H9 (cell line): ENCODE data around the gene P2RY12. TPM values are rescaled to one million over a fixed set of nuclear protein-coding genes. Genes with fewer than 3 reads are reported as not detected.

ENCODE experiments used
- DNase-seq: peaks from one replicate; pipeline ENCODE4 v3.0.0-alpha.2; 2017
- H2AFZ ChIP-seq: one replicate; pipeline ENCODE4 v1.6.1; 2013; ENCODE audit warnings: mild to moderate bottlenecking, low read length, control low read depth, moderate library complexity
- H2AK5ac ChIP-seq: 2 replicates; pipeline ENCODE4 v1.6.1; 2013; ENCODE audit warnings: low read length, control low read depth, mixed read lengths; ENCODE audit not compliant: insufficient read length
- H2BK120ac ChIP-seq: one replicate; pipeline ENCODE4 v1.6.1; 2013; ENCODE audit warnings: low read depth, mild to moderate bottlenecking, low read length, control low read depth, inconsistent platforms; ENCODE audit not compliant: poor library complexity, severe bottlenecking
- H2BK12ac ChIP-seq: 2 replicates; pipeline ENCODE4 v1.6.1; 2013; ENCODE audit warnings: low read length, control low read depth, mixed read lengths, low read depth; ENCODE audit not compliant: insufficient read length
- H2BK15ac ChIP-seq: 2 replicates; pipeline ENCODE4 v1.6.1; 2013; ENCODE audit warnings: low read depth, low read length, control low read depth
- H2BK20ac ChIP-seq: one replicate; pipeline ENCODE4 v1.6.1; 2013; ENCODE audit warnings: low read depth, mild to moderate bottlenecking, low read length, control low read depth, inconsistent platforms; ENCODE audit not compliant: poor library complexity, severe bottlenecking
- H2BK5ac ChIP-seq: 2 replicates; pipeline ENCODE4 v1.6.1; 2013; ENCODE audit warnings: low read length, control low read depth, mixed read lengths; ENCODE audit not compliant: insufficient read length
- H3K14ac ChIP-seq: 2 replicates; pipeline ENCODE4 v1.6.1; 2013; ENCODE audit warnings: low read length, control low read depth; ENCODE audit not compliant: insufficient read depth
- H3K18ac ChIP-seq: 2 replicates; pipeline ENCODE4 v1.6.1; 2013; ENCODE audit warnings: low read depth, mild to moderate bottlenecking, mixed read lengths, low read length, control low read depth; ENCODE audit not compliant: insufficient read length
- H3K23ac ChIP-seq: 2 replicates; pipeline ENCODE4 v1.6.1; 2013; ENCODE audit warnings: low read length, control low read depth, mixed read lengths, low read depth; ENCODE audit not compliant: insufficient read length
- H3K23me2 ChIP-seq: 2 replicates; pipeline ENCODE4 v1.6.1; 2013; ENCODE audit warnings: low read depth, mild to moderate bottlenecking, mixed read lengths, low read length, control low read depth; ENCODE audit not compliant: insufficient read length, poor library complexity, severe bottlenecking
- H3K27ac ChIP-seq: 2 replicates; pipeline ENCODE4 v1.5.1; 2013; ENCODE audit warnings: low read length, control low read depth, mixed read lengths, low read depth; ENCODE audit not compliant: insufficient read length
- H3K27me3 ChIP-seq: 2 replicates; pipeline ENCODE4 v1.6.1; 2013; ENCODE audit warnings: low read length, control low read depth, inconsistent platforms; ENCODE audit not compliant: insufficient read depth
- H3K4ac ChIP-seq: 2 replicates; pipeline ENCODE4 v1.6.1; 2013; ENCODE audit warnings: low read depth, mild to moderate bottlenecking, control low read depth, inconsistent platforms, low read length, moderate library complexity
- H3K4me1 ChIP-seq: 2 replicates; pipeline ENCODE4 v1.6.1; 2013; ENCODE audit warnings: low read length, control low read depth, inconsistent platforms; ENCODE audit not compliant: insufficient read depth
- H3K4me2 ChIP-seq: 2 replicates; pipeline ENCODE4 v1.6.1; 2013; ENCODE audit warnings: low read length, control low read depth, mixed read lengths; ENCODE audit not compliant: insufficient read length, insufficient read depth
- H3K56ac ChIP-seq: 2 replicates; pipeline ENCODE4 v1.6.1; 2013; ENCODE audit warnings: low read depth, mild to moderate bottlenecking, mixed read lengths, low read length, control low read depth; ENCODE audit not compliant: insufficient read length
- H3K79me1 ChIP-seq: 2 replicates; pipeline ENCODE4 v1.6.1; 2013; ENCODE audit warnings: low read depth, mild to moderate bottlenecking, moderate library complexity, low read length, control low read depth, inconsistent platforms; ENCODE audit not compliant: insufficient read depth, poor library complexity, severe bottlenecking
- H3K79me2 ChIP-seq: 2 replicates; pipeline ENCODE4 v1.6.1; 2013; ENCODE audit warnings: low read length, control low read depth, inconsistent platforms; ENCODE audit not compliant: insufficient read depth
- H3K9ac ChIP-seq: 2 replicates; pipeline ENCODE4 v1.6.1; 2013; ENCODE audit warnings: low read length, control low read depth, mixed read lengths; ENCODE audit not compliant: insufficient read length; ENCODE audit errors: extremely low read depth
- H3K9me3 ChIP-seq: one replicate; pipeline ENCODE4 v1.6.1; 2013; ENCODE audit warnings: low read depth, low read length, inconsistent platforms; ENCODE audit not compliant: control insufficient read depth
- H3T11ph ChIP-seq: one replicate; pipeline ENCODE4 v1.6.1; 2013; ENCODE audit warnings: mild to moderate bottlenecking, low read length, control low read depth, inconsistent platforms
- H4K20me1 ChIP-seq: one replicate; pipeline ENCODE4 v1.6.1; 2013; ENCODE audit not compliant: control insufficient read depth, insufficient read length, insufficient read depth
- H4K5ac ChIP-seq: 2 replicates; pipeline ENCODE4 v1.6.1; 2013; ENCODE audit warnings: low read depth, mild to moderate bottlenecking, mixed read lengths, low read length, control low read depth; ENCODE audit not compliant: insufficient read length
- H4K8ac ChIP-seq: replicated peaks from 2 replicates; pipeline ENCODE4 v1.6.1; 2013; ENCODE audit warnings: low read length, control low read depth, mixed read lengths, low read depth; ENCODE audit not compliant: insufficient read length
- H4K91ac ChIP-seq: 2 replicates; pipeline ENCODE4 v1.6.1; 2013; ENCODE audit warnings: low read depth, mild to moderate bottlenecking, moderate library complexity, mixed read lengths, low read length, control low read depth; ENCODE audit not compliant: insufficient read length
- H3K27ac Mint-ChIP-seq, 3 experiments: 2 replicates in 2 of 3; 3 replicates in 1 of 3; pipeline ENCODE4 v1.8.0; 2020 to 2021; ENCODE audit warnings: mixed read lengths in 3 of 3, mild to moderate bottlenecking in 1 of 3, moderate library complexity in 1 of 3
- H3K27me3 Mint-ChIP-seq: 2 replicates; pipeline ENCODE4 v1.8.0; 2021; ENCODE audit warnings: low read depth, mild to moderate bottlenecking, moderate library complexity, mixed read lengths
- H3K36me3 Mint-ChIP-seq, 3 experiments: 2 replicates in 2 of 3; 3 replicates in 1 of 3; pipeline ENCODE4 v1.8.0; 2020 to 2021; ENCODE audit warnings: low read depth in 3 of 3, mixed read lengths in 3 of 3; ENCODE audit not compliant: insufficient read depth in 1 of 3
- H3K4me1 Mint-ChIP-seq, 2 experiments: 2 replicates each; pipeline ENCODE4 v1.8.0; 2020; ENCODE audit warnings: mixed read lengths in 2 of 2
- H3K4me3 Mint-ChIP-seq, 2 experiments: 2 replicates in 1 of 2; 3 replicates in 1 of 2; pipeline ENCODE4 v1.8.0; 2020 to 2021; ENCODE audit warnings: mild to moderate bottlenecking in 2 of 2, mixed read lengths in 2 of 2, moderate library complexity in 1 of 2
- H3K9me3 Mint-ChIP-seq, 2 experiments: 2 replicates in 1 of 2; 3 replicates in 1 of 2; pipeline ENCODE4 v1.8.0; 2020; ENCODE audit warnings: mild to moderate bottlenecking in 2 of 2, mixed read lengths in 2 of 2, moderate library complexity in 1 of 2
- WGBS: extraction: QIAGEN DNeasy Blood & Tissue Kit; methylation state at CpG from one replicate; pipeline ENCODE4 v1.1.7; 2013; ENCODE audit warnings: missing lambda C conversion rate, low lambda C conversion rate, mixed read lengths; ENCODE audit not compliant: insufficient read length; ENCODE audit errors: extremely low coverage; 5-methylcytosine and 5-hydroxymethylcytosine counted together
- total RNA-seq: library from RNA; stranded (reverse); gene quantifications from 2 replicates; pipeline ENCODE4 v1.2.1, GENCODE V29; 2021
- TF ChIP-seq, protein P1 (sequence below): fragments of 200-600 bp; sonication (generic); conservative IDR thresholded peaks from 3 replicates; pipeline ENCODE4 v1.8.0; 2021; ENCODE audit warnings: antibody characterized with exemption, mild to moderate bottlenecking

P2RY12 gene
- total RNA-seq, 1 experiment from 2014 or later: not detected

DNA sequence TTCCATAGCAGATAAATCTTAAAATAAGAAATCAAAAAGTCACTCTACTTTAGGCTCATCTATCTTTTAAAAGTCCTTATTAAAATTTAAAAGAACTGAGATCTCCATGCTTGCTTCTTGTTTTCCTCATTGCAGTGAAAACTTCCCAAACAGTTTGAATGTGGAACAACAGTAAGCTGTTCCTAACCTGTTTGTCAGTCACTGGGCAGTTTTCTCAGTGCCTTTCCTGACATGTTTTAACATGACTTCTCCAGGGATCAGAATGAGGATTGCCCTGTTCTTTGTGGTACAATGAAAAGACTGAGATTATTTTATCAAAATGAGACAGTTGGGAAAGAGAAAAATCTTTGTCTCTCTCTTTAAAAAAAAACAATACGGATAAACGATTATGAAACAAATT, 68.7 kb downstream of the P2RY12 start:
- H3K4me2 ChIP-seq: no peak overlapping the region
- no CpG with 5 or more reads among the region's 2 CpGs for WGBS
- TF ChIP-seq, protein P1, sequence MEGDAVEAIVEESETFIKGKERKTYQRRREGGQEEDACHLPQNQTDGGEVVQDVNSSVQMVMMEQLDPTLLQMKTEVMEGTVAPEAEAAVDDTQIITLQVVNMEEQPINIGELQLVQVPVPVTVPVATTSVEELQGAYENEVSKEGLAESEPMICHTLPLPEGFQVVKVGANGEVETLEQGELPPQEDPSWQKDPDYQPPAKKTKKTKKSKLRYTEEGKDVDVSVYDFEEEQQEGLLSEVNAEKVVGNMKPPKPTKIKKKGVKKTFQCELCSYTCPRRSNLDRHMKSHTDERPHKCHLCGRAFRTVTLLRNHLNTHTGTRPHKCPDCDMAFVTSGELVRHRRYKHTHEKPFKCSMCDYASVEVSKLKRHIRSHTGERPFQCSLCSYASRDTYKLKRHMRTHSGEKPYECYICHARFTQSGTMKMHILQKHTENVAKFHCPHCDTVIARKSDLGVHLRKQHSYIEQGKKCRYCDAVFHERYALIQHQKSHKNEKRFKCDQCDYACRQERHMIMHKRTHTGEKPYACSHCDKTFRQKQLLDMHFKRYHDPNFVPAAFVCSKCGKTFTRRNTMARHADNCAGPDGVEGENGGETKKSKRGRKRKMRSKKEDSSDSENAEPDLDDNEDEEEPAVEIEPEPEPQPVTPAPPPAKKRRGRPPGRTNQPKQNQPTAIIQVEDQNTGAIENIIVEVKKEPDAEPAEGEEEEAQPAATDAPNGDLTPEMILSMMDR: no peak

More for the DNA sequence above, 68.7 kb downstream of the P2RY12 start:
- Mint-ChIP-seq H3K36me3 (no peaks in the 10 kb centered on the region), H3K4me3 (no peak overlapping the region), H3K27me3 (no peaks in the 10 kb centered on the region), H3K4me1 (peaks cover 42 to 43% of the 10 kb centered on the region in 2 experiments), H3K27ac (peak overlapping the region in 2 of 3 experiments; percentile 68 to 96; a peak in 4 of 7 replicates), H3K9me3 (no peaks in the 10 kb centered on the region)
- H3K23me2 ChIP-seq: no peaks in the 10 kb centered on the region
- no peak overlapping the region for H4K5ac ChIP-seq
- H3K79me1 ChIP-seq: no peaks in the 10 kb centered on the region
- no peaks in the 10 kb centered on the region for H3K27me3 ChIP-seq
- no peaks in the 10 kb centered on the region; the same call in 1 of the 2 replicates for H3K4me1 ChIP-seq
- no peak overlapping the region for H3K27ac ChIP-seq
- no peak for DNase-seq
- no peak overlapping the region for H3K56ac ChIP-seq
- H2BK120ac ChIP-seq: no peak overlapping the region
- H3K14ac ChIP-seq: no peak overlapping the region
- H3K18ac ChIP-seq: no peak overlapping the region
- H2BK15ac ChIP-seq: no peak overlapping the region
- no peak overlapping the region for H3K4ac ChIP-seq
- H2AFZ ChIP-seq: no peak overlapping the region
- no peak overlapping the region for H3T11ph ChIP-seq
- H4K8ac ChIP-seq: no peak overlapping the region
- no peaks in the 10 kb centered on the region for H3K9me3 ChIP-seq
- H3K79me2 ChIP-seq: no peaks in the 10 kb centered on the region
- no peak overlapping the region for H2BK5ac ChIP-seq
- no peaks in the 10 kb centered on the region for H4K20me1 ChIP-seq
- H3K23ac ChIP-seq: no peak overlapping the region
- H4K91ac ChIP-seq: no peak overlapping the region
- no peak overlapping the region for H3K9ac ChIP-seq
- no peak overlapping the region for H2AK5ac ChIP-seq
- no peak overlapping the region for H2BK12ac ChIP-seq
- no peak overlapping the region for H2BK20ac ChIP-seq
